Thoracic aorta (tissue), 2 donors: ENCODE data around the gene MAP4. TPM values are rescaled to one million over a fixed set of nuclear protein-coding genes. Genes with fewer than 3 reads are reported as not detected.

Experiments used
- ATAC-seq: fragments of 150-250 bp; one replicate; pipeline ENCODE4 v1.8.0; 2017; ENCODE audit warnings: low read depth; ENCODE audit not compliant: insufficient number of reproducible peaks, low FRiP score
- DNase-seq: peaks from one replicate; pipeline ENCODE4 v3.0.0-alpha.2; 2020; ENCODE audit warnings: low spot score
- H3K27ac ChIP-seq, 2 donors: fragments of 200-600 bp; sonication (generic); 1 replicate in 1 of 2; 2 replicates in 1 of 2; pipeline ENCODE4 v1.5.1; 2016; ENCODE audit warnings: mild to moderate bottlenecking in 2 of 2, moderate library complexity in 2 of 2
- H3K27me3 ChIP-seq: fragments of 200-600 bp; sonication (generic); replicated peaks from 2 replicates; pipeline ENCODE4 v1.6.0; 2016; ENCODE audit warnings: mild to moderate bottlenecking; ENCODE audit not compliant: insufficient read depth
- H3K36me3 ChIP-seq: fragments of 200-600 bp; sonication (generic); one replicate; pipeline ENCODE4 v1.5.1; 2016
- H3K4me1 ChIP-seq, 2 donors: fragments of 200-600 bp; sonication (generic); 1 replicate in 1 of 2; 2 replicates in 1 of 2; pipeline versions ENCODE4 v1.5.1 to v1.6.0; 2016; ENCODE audit warnings: low read depth in 2 of 2, mild to moderate bottlenecking in 1 of 2; ENCODE audit not compliant: control insufficient read depth in 1 of 2
- H3K4me3 ChIP-seq: fragments of 200-600 bp; sonication (generic); 2 replicates; pipeline ENCODE4 v1.5.1; 2016; ENCODE audit warnings: mild to moderate bottlenecking
- H3K9me3 ChIP-seq: fragments of 200-600 bp; sonication (generic); 2 replicates; pipeline ENCODE4 v1.5.1; 2016
- total RNA-seq, 2 donors: library from RNA; depleted of rRNA; stranded (reverse); fragments of >200 nt; gene quantifications; one replicate each; pipeline versions ENCODE4 v1.1.0 to v1.2.3, GENCODE V29; 2016
- TF ChIP-seq, protein P1 (sequence below): fragments of 200-600 bp; sonication (generic); IDR thresholded peaks from one replicate; pipeline ENCODE4 v1.5.1; 2019; ENCODE audit warnings: antibody characterized with exemption

Gene MAP4
- total RNA-seq, 2 donors from 2014 or later, result 252 to 264 TPM

- peak; percentile 35 for ATAC-seq
- H3K27ac ChIP-seq, result peak overlapping the region; percentile 69 to 70
- H3K27me3 ChIP-seq, result no peaks in the 10 kb centered on the region
- TF ChIP-seq, protein P1, sequence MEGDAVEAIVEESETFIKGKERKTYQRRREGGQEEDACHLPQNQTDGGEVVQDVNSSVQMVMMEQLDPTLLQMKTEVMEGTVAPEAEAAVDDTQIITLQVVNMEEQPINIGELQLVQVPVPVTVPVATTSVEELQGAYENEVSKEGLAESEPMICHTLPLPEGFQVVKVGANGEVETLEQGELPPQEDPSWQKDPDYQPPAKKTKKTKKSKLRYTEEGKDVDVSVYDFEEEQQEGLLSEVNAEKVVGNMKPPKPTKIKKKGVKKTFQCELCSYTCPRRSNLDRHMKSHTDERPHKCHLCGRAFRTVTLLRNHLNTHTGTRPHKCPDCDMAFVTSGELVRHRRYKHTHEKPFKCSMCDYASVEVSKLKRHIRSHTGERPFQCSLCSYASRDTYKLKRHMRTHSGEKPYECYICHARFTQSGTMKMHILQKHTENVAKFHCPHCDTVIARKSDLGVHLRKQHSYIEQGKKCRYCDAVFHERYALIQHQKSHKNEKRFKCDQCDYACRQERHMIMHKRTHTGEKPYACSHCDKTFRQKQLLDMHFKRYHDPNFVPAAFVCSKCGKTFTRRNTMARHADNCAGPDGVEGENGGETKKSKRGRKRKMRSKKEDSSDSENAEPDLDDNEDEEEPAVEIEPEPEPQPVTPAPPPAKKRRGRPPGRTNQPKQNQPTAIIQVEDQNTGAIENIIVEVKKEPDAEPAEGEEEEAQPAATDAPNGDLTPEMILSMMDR, result peak; percentile 86
- DNase-seq, result no peak
- H3K36me3 ChIP-seq, result peaks cover 16% of the 10 kb centered on the region
- H3K4me1 ChIP-seq, result peaks cover 14 to 20% of the 10 kb centered on the region in 2 donors
- H3K9me3 ChIP-seq, result no peaks in the 10 kb centered on the region
- peak overlapping the region; percentile 97 for H3K4me3 ChIP-seq
These were observed 191.4 kb downstream of the MAP4 start for GRCh38 chr3:47824541-47825473.

DNA sequence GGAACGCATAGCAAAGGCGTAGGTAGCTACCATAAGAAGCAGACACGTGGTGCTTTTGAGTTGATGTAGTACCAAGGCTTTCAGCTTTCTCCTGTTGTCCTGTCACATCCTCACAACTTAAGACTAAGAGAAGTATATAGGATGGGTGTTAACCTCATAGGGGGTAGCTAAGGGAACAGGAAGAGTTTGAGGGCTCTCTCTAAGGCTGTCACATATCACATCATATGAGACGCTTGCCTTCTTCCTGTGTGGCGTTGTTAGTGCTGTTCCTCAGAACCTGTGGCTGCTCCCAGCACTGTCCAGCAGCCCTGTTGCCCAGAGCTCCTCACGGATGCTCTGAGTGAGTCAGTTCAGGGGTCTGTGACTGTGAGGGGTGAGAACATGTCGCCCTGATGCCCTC is 198.6 kb downstream of the MAP4 start:
- DNase-seq (no peak), ATAC-seq (no peak)
- Histone ChIP-seq H3K9me3 (no peaks in the 10 kb centered on the region), H3K27me3 (no peaks in the 10 kb centered on the region), H3K4me3 (no peak overlapping the region), H3K4me1 (no peaks in the 10 kb centered on the region), H3K36me3 (peaks cover 22% of the 10 kb centered on the region), H3K27ac (no peak overlapping the region)
- TF ChIP-seq, protein P1, result no peak

GRCh38 chr3:47813551-47814177 is 202.6 kb downstream of the MAP4 start:
- no peak overlapping the region for H3K27ac ChIP-seq
- ATAC-seq, result no peak
- H3K4me1 ChIP-seq, result no peaks in the 10 kb centered on the region
- peaks cover 29% of the 10 kb centered on the region for H3K36me3 ChIP-seq
- no peak for DNase-seq
- no peak overlapping the region for H3K4me3 ChIP-seq
- H3K27me3 ChIP-seq, result no peaks in the 10 kb centered on the region
- TF ChIP-seq, protein P1, result no peak
- H3K9me3 ChIP-seq, result no peaks in the 10 kb centered on the region

GRCh38 chr3:47804577-47804976 is 211.6 kb downstream of the MAP4 start:
- ATAC-seq (no peak), DNase-seq (no peak)
- Histone ChIP-seq H3K9me3 (no peaks in the 10 kb centered on the region), H3K27ac (no peak overlapping the region), H3K4me3 (no peak overlapping the region), H3K4me1 (peaks cover 17 to 22% of the 10 kb centered on the region in 2 donors), H3K36me3 (peaks cover 3% of the 10 kb centered on the region), H3K27me3 (no peaks in the 10 kb centered on the region)
- TF ChIP-seq, protein P1, result no peak

DNA sequence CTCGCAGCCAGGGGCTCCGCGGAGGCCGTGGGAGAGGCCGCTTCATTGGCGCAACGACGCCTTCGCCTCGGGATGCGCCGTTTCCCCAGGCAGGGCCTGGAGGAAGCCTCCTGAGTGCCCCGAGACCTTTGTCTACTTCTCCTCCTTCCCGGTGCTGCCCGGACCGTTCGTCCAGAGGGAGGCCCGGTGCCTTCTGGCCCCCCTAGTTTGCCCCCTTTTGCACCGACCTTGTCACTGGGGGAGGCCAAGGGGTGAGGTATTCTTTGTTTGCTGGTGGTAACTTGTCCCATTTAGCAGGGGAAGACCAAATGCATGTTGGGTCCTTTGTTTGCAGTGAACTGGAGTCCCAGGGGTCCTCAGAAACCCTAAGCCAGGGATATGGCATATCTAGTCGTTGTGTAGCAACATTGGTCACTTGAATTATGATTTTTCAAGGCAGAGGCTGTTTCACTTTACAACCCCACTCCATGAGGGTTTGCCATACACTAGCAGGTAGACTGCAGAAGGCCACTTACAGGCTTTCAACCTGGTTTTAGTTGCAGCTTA is 212.7 kb downstream of the MAP4 start:
- no peaks in the 10 kb centered on the region for H3K36me3 ChIP-seq
- no peak for DNase-seq
- no peaks in the 10 kb centered on the region for H3K27me3 ChIP-seq
- TF ChIP-seq, protein P1, result no peak
- H3K9me3 ChIP-seq, result no peaks in the 10 kb centered on the region
- ATAC-seq, result peak; percentile 6
- H3K4me3 ChIP-seq, result peak overlapping the region; percentile 99
- peaks cover 17 to 22% of the 10 kb centered on the region in 2 donors for H3K4me1 ChIP-seq
- H3K27ac ChIP-seq, result peak overlapping the region; percentile 96 to 99
